Lower leg skin (tissue), 4 donors: ENCODE measurements around the gene ROR2. TPM values are rescaled to one million over a fixed set of nuclear protein-coding genes. Genes with fewer than 3 reads are reported as not detected.
"Not testable (repeated sequence)": the region's sequence is repeated elsewhere in the genome, so short reads cannot be mapped to it uniquely, and the experiment has no call there.

Experiments
- DNase-seq, 2 donors: peaks; one replicate each; pipeline ENCODE4 v3.0.0-alpha.2; 2019; ENCODE audit warnings: low spot score in 2 of 2
- H3K4me3 ChIP-seq: fragments of 200-600 bp; sonication (generic); 2 replicates; pipeline ENCODE4 v1.5.1; 2017; ENCODE audit warnings: mild to moderate bottlenecking, low read depth; ENCODE audit not compliant: poor library complexity, severe bottlenecking
- POLR2A ChIP-seq, 2 donors: fragments of 450-650 bp; IDR thresholded peaks; one replicate each; pipeline ENCODE4 v1.6.1; 2016 to 2017; ENCODE audit warnings: antibody characterized with exemption in 2 of 2, mild to moderate bottlenecking in 1 of 2, moderate library complexity in 1 of 2
- WGBS, 2 donors: methylation state at CpG; one replicate each; pipeline ENCODE4 v1.1.5; 2018; 5-methylcytosine and 5-hydroxymethylcytosine counted together
- intact Hi-C: fragments of 100-400 bp; cut with DNase I; formaldehyde crosslinking; loops from one replicate; pipeline ENCODE4 v1.15.0; 2023; ENCODE audit warnings: low total_unique reads
- total RNA-seq, 4 donors: library from RNA; depleted of rRNA; stranded (reverse); fragments of >200 nt; gene quantifications; one replicate each; pipeline ENCODE4 v1.1.0, GENCODE V29; 2016
- TF ChIP-seq, protein P1 (sequence below), 3 donors: fragments of 450-650 bp; IDR thresholded peaks; one replicate each; pipeline ENCODE4 v1.5.1; 2016; ENCODE audit warnings: antibody characterized with exemption in 3 of 3, mild to moderate bottlenecking in 3 of 3, moderate library complexity in 2 of 3

The ROR2 gene
- total RNA-seq, 4 donors from 2014 or later, result 2.3 to 8.7 (median 5.8) TPM

DNA sequence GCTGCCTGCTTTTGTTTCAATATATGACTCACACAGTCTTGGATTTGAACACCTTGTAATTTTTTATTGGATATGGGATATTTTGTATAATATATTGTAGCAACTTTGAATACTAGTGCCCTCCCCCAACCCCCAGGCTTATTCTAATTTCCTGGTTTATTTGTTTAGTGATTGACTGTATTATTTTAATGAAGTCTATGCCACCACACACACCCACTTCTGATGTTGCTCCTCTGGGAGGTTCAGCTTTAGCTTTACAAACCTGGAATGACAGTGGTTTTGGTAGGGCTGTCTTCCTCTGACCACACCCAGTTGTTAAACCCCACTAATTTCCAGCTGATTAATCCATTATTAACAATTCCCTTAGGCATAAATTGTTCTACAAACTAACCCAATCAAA is 320.3 kb downstream of the ROR2 start:
- intact Hi-C loops, result no loop called here
- no peak for DNase-seq
- no peak overlapping the region for H3K4me3 ChIP-seq
- TF ChIP-seq POLR2A (IDR thresholded peaks at IDR 0.05), result no peak
- TF ChIP-seq, protein P1, sequence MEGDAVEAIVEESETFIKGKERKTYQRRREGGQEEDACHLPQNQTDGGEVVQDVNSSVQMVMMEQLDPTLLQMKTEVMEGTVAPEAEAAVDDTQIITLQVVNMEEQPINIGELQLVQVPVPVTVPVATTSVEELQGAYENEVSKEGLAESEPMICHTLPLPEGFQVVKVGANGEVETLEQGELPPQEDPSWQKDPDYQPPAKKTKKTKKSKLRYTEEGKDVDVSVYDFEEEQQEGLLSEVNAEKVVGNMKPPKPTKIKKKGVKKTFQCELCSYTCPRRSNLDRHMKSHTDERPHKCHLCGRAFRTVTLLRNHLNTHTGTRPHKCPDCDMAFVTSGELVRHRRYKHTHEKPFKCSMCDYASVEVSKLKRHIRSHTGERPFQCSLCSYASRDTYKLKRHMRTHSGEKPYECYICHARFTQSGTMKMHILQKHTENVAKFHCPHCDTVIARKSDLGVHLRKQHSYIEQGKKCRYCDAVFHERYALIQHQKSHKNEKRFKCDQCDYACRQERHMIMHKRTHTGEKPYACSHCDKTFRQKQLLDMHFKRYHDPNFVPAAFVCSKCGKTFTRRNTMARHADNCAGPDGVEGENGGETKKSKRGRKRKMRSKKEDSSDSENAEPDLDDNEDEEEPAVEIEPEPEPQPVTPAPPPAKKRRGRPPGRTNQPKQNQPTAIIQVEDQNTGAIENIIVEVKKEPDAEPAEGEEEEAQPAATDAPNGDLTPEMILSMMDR (IDR thresholded peaks at IDR 0.05), result no peak

DNA sequence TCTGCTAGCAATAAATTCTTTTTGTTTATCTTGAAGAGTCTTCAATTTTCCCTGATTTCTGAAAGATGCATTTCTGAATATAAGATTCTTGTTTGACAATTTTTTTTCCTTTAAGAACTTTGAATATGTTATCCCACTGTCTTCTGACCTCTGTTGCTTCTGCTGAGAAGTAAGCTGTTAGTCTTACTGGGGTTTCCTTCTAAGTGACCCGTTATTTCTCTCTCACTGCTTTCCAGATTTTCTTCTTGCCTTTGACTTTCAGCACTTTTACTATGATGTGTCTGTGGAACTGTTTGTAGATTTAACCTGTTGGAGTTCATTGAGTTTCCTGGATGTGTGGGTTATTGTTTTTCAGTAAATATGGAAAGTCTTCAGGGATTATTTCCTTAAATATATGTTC is 321.1 kb downstream of the ROR2 start:
- WGBS, 2 donors, result 91 to 94% methylated on average over 1 of the region's 1 CpG
- TF ChIP-seq, protein P1 (IDR thresholded peaks at IDR 0.05), result no peak
- TF ChIP-seq POLR2A (IDR thresholded peaks at IDR 0.05), result no peak
- H3K4me3 ChIP-seq, result no peak overlapping the region
- DNase-seq, result no peak
- intact Hi-C loops, result no loop called here

DNA sequence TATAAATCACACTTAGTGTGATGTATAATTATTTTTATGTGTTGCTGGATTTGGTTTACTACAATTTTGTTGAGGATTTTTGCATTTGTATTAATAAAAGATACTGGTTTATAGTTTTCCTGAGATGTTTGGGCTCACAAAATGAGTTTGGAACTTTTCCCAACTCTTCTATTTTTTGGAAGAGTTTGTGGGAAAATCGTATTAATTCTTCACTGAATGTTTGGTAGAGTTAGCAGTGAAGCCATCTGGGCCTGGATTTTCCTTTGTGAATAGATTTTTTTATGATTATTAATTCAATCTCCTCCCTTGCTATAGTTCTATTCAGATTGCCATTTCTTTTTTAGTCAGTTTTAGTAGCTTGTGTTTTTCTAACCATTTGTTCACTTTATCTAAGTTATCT is 324.7 kb downstream of the ROR2 start:
- DNase-seq, result no peak
- H3K4me3 ChIP-seq, result no peak overlapping the region
- intact Hi-C loops, result no loop called here
- 17 to 41% methylated on average over 1 of the region's 1 CpG for whole genome bisulfite sequencing, 2 donors
- TF ChIP-seq POLR2A (IDR thresholded peaks at IDR 0.05), result no peak
- TF ChIP-seq, protein P1 (IDR thresholded peaks at IDR 0.05), result no peak

DNA sequence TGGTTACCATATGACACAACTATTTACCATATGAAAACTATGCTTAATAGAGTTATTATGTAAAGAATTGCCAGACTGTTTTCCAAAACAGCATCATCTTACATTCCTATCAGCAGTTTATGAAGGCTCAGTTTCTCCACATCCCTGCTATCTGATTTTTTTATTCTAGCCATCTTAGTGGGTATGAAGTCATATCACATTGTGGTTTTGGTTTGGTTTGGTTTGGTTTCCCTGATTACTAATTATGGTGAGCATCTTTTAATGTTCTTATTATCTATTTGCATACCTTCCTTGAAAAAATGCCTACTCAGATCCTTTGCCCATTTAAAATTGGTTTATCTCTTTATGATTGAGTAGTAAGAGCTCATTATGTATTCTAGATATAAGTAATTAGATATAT is 327.0 kb downstream of the ROR2 start:
- TF ChIP-seq, protein P1 (IDR thresholded peaks at IDR 0.05), result no peak
- TF ChIP-seq POLR2A (IDR thresholded peaks at IDR 0.05), result no peak
- DNase-seq, result no peak
- intact Hi-C loops, result no loop called here
- no peak overlapping the region for H3K4me3 ChIP-seq

DNA sequence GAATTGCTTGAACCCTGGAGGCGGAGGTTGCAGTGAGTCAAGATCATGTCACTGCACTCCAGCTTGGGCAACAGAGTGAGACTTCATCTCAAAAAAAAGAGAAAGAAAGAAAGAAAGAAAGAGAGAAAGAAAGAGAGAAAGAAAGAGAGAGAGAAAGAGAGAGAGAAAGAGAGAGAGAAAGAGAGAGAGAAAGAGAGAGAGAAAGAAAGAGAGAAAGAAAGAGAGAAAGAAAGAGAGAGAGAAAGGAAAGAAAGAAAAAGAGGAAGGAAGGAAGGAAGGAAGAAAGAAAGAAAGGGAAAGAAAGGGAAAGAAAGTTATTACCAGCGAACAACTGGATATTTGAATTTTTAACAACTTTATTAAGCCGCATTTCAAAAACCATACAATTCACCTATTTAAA is 327.9 kb downstream of the ROR2 start:
- H3K4me3 ChIP-seq, intact Hi-C loops, DNase-seq: not testable (repeated sequence)
- 88 to 94% methylated on average over 3 of the region's 3 CpGs for whole genome bisulfite sequencing, 2 donors

DNA sequence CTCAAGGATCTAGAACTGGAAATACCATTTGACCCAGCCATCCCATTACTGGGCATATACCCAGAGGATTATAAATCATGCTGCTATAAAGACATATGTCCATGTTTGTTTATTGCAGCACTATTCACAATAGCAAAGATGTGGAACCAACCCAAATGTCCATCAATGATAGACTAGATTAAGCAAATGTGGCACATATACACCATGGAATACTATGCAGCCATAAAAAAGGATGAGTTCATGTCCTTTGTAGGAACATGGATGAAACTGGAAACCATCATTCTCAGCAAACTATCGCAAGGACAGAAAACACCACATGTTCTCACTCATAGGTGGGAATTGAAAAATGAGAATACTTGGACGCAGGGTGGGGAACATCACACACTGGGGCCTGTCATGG is 336.0 kb downstream of the ROR2 start:
- 86 to 98% methylated on average over 2 of the region's 2 CpGs for WGBS, 2 donors
- intact Hi-C loops, DNase-seq, H3K4me3 ChIP-seq: not testable (repeated sequence)

DNA sequence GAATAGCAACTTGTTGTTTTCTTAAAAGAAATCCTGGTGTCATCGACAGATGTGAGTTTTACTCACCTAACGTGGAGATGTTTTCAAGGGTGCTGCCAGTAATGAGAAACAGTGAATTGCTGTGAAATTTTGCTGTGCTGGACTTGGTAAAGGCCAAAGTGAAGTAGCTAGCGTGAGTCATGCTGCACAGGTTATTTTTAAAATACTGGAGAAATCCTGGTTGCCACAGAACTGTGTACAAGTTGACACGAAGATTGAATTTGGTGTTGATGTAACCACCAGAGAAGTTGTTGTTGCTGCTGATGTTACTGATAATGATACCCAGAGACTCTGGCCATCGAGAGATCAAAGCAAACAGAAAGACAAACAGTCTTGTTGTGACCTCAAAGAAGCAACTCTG is 338.4 kb downstream of the ROR2 start:
- TF ChIP-seq, protein P1 (IDR thresholded peaks at IDR 0.05), result no peak
- no peak for TF ChIP-seq POLR2A (IDR thresholded peaks at IDR 0.05)
- DNase-seq, result no peak
- WGBS, 2 donors, result 63 to 64% methylated on average over 5 of the region's 5 CpGs
- H3K4me3 ChIP-seq, result no peak overlapping the region
- intact Hi-C loops, result no loop called here
